Measurements from ENCODE around the gene EID2B. TPM values are rescaled to one million over a fixed set of nuclear protein-coding genes. Genes with fewer than 3 reads are reported as not detected.

Gene EID2B
- total and polyA plus RNA-seq, 9 of the 15 experiments (the other 6 are each of a cell fraction or from before 2014, with no cell fraction given) = 2.8 to 8.8 (median 4.8) TPM

- no peaks in the 10 kb centered on the region for H3K9me3 ChIP-seq (replicated peaks; ENCODE audit: control insufficient read depth, insufficient read depth, low read depth, low read length)
- 0% methylated on average over 3 of the region's 3 CpGs for WGBS (ENCODE audit: insufficient coverage, low coverage, missing lambda C conversion rate)
- no peaks in the 10 kb centered on the region for H3K79me2 ChIP-seq (ENCODE audit: control insufficient read depth, insufficient read depth, low read length)
- H3K27ac ChIP-seq (ENCODE audit: extremely low read depth, low read depth, low read length) = no peak overlapping the region
- TF ChIP-seq MCM7 (IDR thresholded peaks at IDR 0.05) (no peak), CGGBP1 (CRISPR knock-in tag; IDR thresholded peaks at IDR 0.05) (no peak), TCFL5 (CRISPR knock-in tag; conservative IDR thresholded peaks at IDR 0.05) (no peak), SRSF9 (IDR thresholded peaks at IDR 0.05; ENCODE audit: borderline replicate concordance, low read depth, low read length) (no peak), PTTG1 (tag; IDR thresholded peaks at IDR 0.05; ENCODE audit: low read depth) (no peak), L3MBTL2 (IDR thresholded peaks at IDR 0.05) (no peak), MECOM (CRISPR knock-in tag; IDR thresholded peaks at IDR 0.05) (no peak), CBX3 (IDR thresholded peaks at IDR 0.05; ENCODE audit: borderline replicate concordance in 1 of 2, low read length in 2 of 2) (no peak), SP1 (CRISPR knock-in tag; IDR thresholded peaks at IDR 0.05) (no peak), MCM5 (IDR thresholded peaks at IDR 0.05; ENCODE audit: low read depth) (no peak), REST (IDR thresholded peaks at IDR 0.05; ENCODE audit: borderline replicate concordance) (no peak), REST (CRISPR knock-in tag; IDR thresholded peaks at IDR 0.05; ENCODE audit: low read depth) (no peak), NR4A1 (CRISPR knock-in tag; IDR thresholded peaks at IDR 0.05) (no peak), NR4A1 (tag; IDR thresholded peaks at IDR 0.05) (no peak), ZNF311 (CRISPR knock-in tag; IDR thresholded peaks at IDR 0.05) (no peak), ATF1 (CRISPR knock-in tag; IDR thresholded peaks at IDR 0.05) (no peak), ATF1 (tag; IDR thresholded peaks at IDR 0.05) (no peak), RBM14 (IDR thresholded peaks at IDR 0.05; ENCODE audit: borderline replicate concordance, insufficient read depth, low read depth, low read length) (no peak)
- H2AFZ ChIP-seq (ENCODE audit: low read depth, low read length) = no peak overlapping the region
- H3K4me1 ChIP-seq (replicated peaks in 1 of 2; ENCODE audit: control insufficient read depth in 2 of 2, insufficient read depth in 2 of 2, low read length in 2 of 2) = no peaks in the 10 kb centered on the region
- H3K9me1 ChIP-seq (ENCODE audit: control insufficient read depth, insufficient read depth, low read length) = no peaks in the 10 kb centered on the region
- FAIRE-seq (no peak), DNase-seq (ENCODE audit: extremely low read depth in 1 of 4, low spot score in 3 of 4) (no peak), ATAC-seq (no peak)
- H3K27me3 ChIP-seq (ENCODE audit: control insufficient read depth in 2 of 2, insufficient read depth in 2 of 2, low read length in 2 of 2) = peaks cover 0 to 7% of the 10 kb centered on the region in 2 experiments; a peak in 1 of 5 replicates
- no peaks in the 10 kb centered on the region for H4K20me1 ChIP-seq (replicated peaks; ENCODE audit: control insufficient read depth, insufficient read depth, low read length)
- intact Hi-C loops (cut with micrococcal nuclease) = no loop called here
- in situ Hi-C loops (cut with MboI) = no loop called here
- H3K4me2 ChIP-seq (ENCODE audit: insufficient read depth, low read length) = no peak overlapping the region
- no TSS peak for BruUV-seq (replicated peaks)
- ChIA-PET CTCF (ENCODE audit: low intra/inter-chr PET ratio) (no interaction called here), POLR2A (interaction anchor here (1.8 kb wide), 1 partner anchor 11 kb away, joined by 4 read pairs; no protein-coding TSS in a partner anchor)
- H3K9ac ChIP-seq (ENCODE audit: insufficient read depth in 1 of 2, low read depth in 2 of 2, low read length in 2 of 2) = no peak overlapping the region
- no peaks in the 10 kb centered on the region for H3K36me3 ChIP-seq (ENCODE audit: control insufficient read depth, insufficient read depth, low read length)
- H3K4me3 ChIP-seq = no peak overlapping the region
Measured at GRCh38 chr19:39568604-39569003, 36.0 kb upstream of the EID2B start.
